Smooth muscle cell (in vitro differentiated cells): ENCODE results near the gene DOHH. TPM values are rescaled to one million over a fixed set of nuclear protein-coding genes. Genes with fewer than 3 reads are reported as not detected.
"Not testable (repeated sequence)": the region's sequence is repeated elsewhere in the genome, so short reads cannot be mapped to it uniquely, and the experiment has no call there.

Source experiments
- DNase-seq: peaks from one replicate; lab custom pipeline; 2025; ENCODE audit not compliant: unreplicated experiment; lab: John Stamatoyannopoulos, UW
- H2AFZ ChIP-seq: fragments of 200-600 bp; sonication (generic); 2 replicates; pipeline ENCODE4 v1.6.0; 2016; ENCODE audit warnings: antibody characterized with exemption, low read depth, mild to moderate bottlenecking
- H3F3A ChIP-seq: fragments of 200-600 bp; sonication (generic); 2 replicates; pipeline ENCODE4 v1.6.0; 2017; ENCODE audit warnings: antibody characterized with exemption, low read depth
- H3K27ac ChIP-seq: fragments of 200-600 bp; sonication (generic); 2 replicates; pipeline ENCODE4 v1.5.1; 2016; ENCODE audit warnings: low read depth, mild to moderate bottlenecking
- H3K27me3 ChIP-seq: fragments of 200-600 bp; sonication (generic); 2 replicates; pipeline ENCODE4 v1.6.1; 2016; ENCODE audit warnings: low read depth, mild to moderate bottlenecking
- H3K36me3 ChIP-seq: fragments of 200-600 bp; sonication (generic); 2 replicates; pipeline ENCODE4 v1.5.1; 2016; ENCODE audit warnings: low read depth
- H3K4me1 ChIP-seq: fragments of 200-600 bp; sonication (generic); 2 replicates; pipeline ENCODE4 v1.5.1; 2016; ENCODE audit warnings: low read depth
- H3K4me2 ChIP-seq: fragments of 200-600 bp; sonication (generic); 2 replicates; pipeline ENCODE4 v1.6.0; 2016; ENCODE audit warnings: mild to moderate bottlenecking
- H3K4me3 ChIP-seq: fragments of 200-600 bp; sonication (generic); 2 replicates; pipeline ENCODE4 v1.5.1; 2016; ENCODE audit warnings: mild to moderate bottlenecking
- H3K79me2 ChIP-seq: fragments of 200-600 bp; sonication (generic); 2 replicates; pipeline ENCODE4 v1.6.0; 2016; ENCODE audit warnings: low read depth, mild to moderate bottlenecking
- H3K9ac ChIP-seq: fragments of 200-600 bp; sonication (generic); 2 replicates; pipeline ENCODE4 v1.6.0; 2016; ENCODE audit warnings: low read depth
- H3K9me3 ChIP-seq: fragments of 200-600 bp; sonication (generic); replicated peaks from 2 replicates; pipeline ENCODE4 v1.5.1; 2016; ENCODE audit warnings: low read depth
- H4K20me1 ChIP-seq: fragments of 200-600 bp; sonication (generic); 2 replicates; pipeline ENCODE4 v1.6.0; 2016; ENCODE audit warnings: low read depth
- WGBS: methylation state at CpG from one replicate; pipeline ENCODE4 v1.1.7; 2016; ENCODE audit warnings: low lambda C conversion rate; 5-methylcytosine and 5-hydroxymethylcytosine counted together
- polyA plus RNA-seq: library from polyadenylated mRNA; unstranded; fragments of >200 nt; fragmentation: Nextera tagmentation; extraction: Ambion mirVana; gene quantifications from 2 replicates; pipeline ENCODE4 v1.2.1, GENCODE V29; 2016
- total RNA-seq: library from RNA; depleted of rRNA; stranded (reverse); fragments of >200 nt; gene quantifications from 2 replicates; pipeline ENCODE4 v1.2.3, GENCODE V29; 2014
- TF ChIP-seq, protein P1 (sequence below): fragments of 200-600 bp; sonication (generic); IDR thresholded peaks from 2 replicates; pipeline ENCODE4 v1.5.1; 2017; ENCODE audit warnings: borderline replicate concordance, mild to moderate bottlenecking, antibody characterized with exemption; ENCODE audit not compliant: insufficient read depth, poor library complexity, severe bottlenecking

The DOHH gene
- total and polyA plus RNA-seq, 2 experiments from 2014 or later = 8.7 to 27.2 TPM

DNA sequence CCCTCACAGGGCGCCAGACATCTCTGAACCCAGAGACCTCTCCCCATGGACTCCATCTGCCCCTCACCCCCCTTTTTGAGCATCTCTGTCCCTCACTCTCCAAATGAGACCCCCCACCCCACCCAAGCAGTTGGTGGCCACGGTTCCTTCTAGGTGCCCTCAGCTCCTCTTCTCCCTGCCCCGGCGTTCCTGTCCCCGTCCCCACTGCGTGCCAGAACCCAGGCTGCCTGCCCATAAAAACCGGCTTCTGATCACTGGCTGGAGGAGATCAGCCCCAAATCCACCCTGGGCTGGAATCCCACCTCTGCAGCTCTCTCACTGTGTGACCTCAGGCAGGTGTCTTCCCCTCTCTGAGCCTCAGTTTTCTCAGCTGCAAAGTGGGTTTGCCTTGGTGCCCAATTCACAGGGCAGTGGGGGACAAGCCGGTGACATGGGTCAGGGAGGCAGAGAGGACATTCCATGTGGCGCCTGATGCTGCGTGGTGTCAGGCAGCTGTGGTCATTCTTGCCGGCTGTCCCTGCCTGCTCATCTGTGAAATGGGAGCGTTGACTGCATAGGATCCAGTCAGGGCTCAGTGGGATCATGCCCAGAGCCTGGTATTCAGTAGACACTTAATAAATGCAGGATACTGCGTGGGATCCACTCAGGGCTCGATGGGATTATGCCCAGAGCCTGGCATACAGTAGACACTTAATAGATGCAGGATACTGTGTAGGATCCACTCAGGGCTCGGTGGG is 45.6 kb downstream of the DOHH start:
- H4K20me1 ChIP-seq = no peaks in the 10 kb centered on the region
- 93% methylated on average over 14 of the region's 15 CpGs for WGBS
- H3K9ac ChIP-seq = no peak overlapping the region
- H3K36me3 ChIP-seq = no peaks in the 10 kb centered on the region
- peaks cover 10% of the 10 kb centered on the region for H3K4me1 ChIP-seq
- no peak overlapping the region for H2AFZ ChIP-seq
- H3F3A ChIP-seq = peaks cover 5% of the 10 kb centered on the region
- H3K27me3 ChIP-seq = no peaks in the 10 kb centered on the region
- no peak for DNase-seq
- no peak overlapping the region for H3K27ac ChIP-seq
- TF ChIP-seq, protein P1, sequence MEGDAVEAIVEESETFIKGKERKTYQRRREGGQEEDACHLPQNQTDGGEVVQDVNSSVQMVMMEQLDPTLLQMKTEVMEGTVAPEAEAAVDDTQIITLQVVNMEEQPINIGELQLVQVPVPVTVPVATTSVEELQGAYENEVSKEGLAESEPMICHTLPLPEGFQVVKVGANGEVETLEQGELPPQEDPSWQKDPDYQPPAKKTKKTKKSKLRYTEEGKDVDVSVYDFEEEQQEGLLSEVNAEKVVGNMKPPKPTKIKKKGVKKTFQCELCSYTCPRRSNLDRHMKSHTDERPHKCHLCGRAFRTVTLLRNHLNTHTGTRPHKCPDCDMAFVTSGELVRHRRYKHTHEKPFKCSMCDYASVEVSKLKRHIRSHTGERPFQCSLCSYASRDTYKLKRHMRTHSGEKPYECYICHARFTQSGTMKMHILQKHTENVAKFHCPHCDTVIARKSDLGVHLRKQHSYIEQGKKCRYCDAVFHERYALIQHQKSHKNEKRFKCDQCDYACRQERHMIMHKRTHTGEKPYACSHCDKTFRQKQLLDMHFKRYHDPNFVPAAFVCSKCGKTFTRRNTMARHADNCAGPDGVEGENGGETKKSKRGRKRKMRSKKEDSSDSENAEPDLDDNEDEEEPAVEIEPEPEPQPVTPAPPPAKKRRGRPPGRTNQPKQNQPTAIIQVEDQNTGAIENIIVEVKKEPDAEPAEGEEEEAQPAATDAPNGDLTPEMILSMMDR = no peak
- no peak overlapping the region for H3K4me2 ChIP-seq
- H3K79me2 ChIP-seq = no peaks in the 10 kb centered on the region
- no peak overlapping the region for H3K4me3 ChIP-seq
- H3K9me3 ChIP-seq = no peaks in the 10 kb centered on the region

DNA sequence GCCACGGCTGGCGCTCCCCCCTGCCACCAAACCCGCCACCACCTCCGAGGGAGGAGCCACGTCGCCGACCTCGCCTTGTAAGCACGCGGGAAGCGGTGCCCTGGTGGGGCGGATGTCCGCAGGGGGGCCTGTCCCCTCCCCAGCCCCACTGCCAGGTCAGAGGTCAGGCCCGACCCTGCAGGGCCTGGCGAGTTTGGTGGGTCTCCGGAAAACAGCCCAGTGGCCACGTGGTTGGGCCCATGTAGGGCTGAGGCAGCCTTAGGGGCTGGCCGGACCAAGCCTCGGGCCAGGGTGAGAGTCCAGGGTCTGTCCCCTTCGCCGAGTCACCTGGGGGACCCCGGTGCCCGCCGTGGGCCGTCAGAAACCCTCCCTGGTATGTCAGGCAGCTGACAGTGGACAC is 46.6 kb downstream of the DOHH start:
- no peak overlapping the region for H3K27ac ChIP-seq
- no peak overlapping the region for H3K4me2 ChIP-seq
- peaks cover 10% of the 10 kb centered on the region for H3K4me1 ChIP-seq
- H3F3A ChIP-seq = peaks cover 5% of the 10 kb centered on the region
- no peaks in the 10 kb centered on the region for H3K79me2 ChIP-seq
- H3K4me3 ChIP-seq = no peak overlapping the region
- no peaks in the 10 kb centered on the region for H3K36me3 ChIP-seq
- H3K27me3 ChIP-seq = no peaks in the 10 kb centered on the region
- no peak overlapping the region for H2AFZ ChIP-seq
- no peaks in the 10 kb centered on the region for H3K9me3 ChIP-seq
- no peak for DNase-seq
- H4K20me1 ChIP-seq = no peaks in the 10 kb centered on the region
- TF ChIP-seq, protein P1 = no peak
- WGBS = 94% methylated on average over 23 of the region's 25 CpGs
- no peak overlapping the region for H3K9ac ChIP-seq

DNA sequence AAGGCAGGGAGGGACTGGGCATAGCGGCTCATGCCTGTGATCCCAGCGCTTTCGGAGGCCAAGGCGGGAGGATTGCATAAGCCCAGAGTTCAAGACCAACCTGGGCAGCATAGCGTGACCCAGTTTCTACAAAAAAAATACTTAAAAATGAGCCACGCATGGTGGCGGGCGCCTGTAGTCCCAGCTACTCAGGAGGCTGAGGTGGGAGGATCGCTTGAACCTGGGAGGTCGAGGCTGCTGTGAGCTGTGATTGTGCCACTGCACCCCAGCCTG is 47.6 kb downstream of the DOHH start:
- H3K4me3 ChIP-seq, H3K27me3 ChIP-seq, H2AFZ ChIP-seq, H3K9ac ChIP-seq, H3K9me3 ChIP-seq, H4K20me1 ChIP-seq, H3K79me2 ChIP-seq, H3K27ac ChIP-seq, H3K36me3 ChIP-seq, H3K4me1 ChIP-seq, DNase-seq, H3K4me2 ChIP-seq, H3F3A ChIP-seq: not testable (repeated sequence)
- WGBS = 97% methylated on average over 10 of the region's 10 CpGs

DNA sequence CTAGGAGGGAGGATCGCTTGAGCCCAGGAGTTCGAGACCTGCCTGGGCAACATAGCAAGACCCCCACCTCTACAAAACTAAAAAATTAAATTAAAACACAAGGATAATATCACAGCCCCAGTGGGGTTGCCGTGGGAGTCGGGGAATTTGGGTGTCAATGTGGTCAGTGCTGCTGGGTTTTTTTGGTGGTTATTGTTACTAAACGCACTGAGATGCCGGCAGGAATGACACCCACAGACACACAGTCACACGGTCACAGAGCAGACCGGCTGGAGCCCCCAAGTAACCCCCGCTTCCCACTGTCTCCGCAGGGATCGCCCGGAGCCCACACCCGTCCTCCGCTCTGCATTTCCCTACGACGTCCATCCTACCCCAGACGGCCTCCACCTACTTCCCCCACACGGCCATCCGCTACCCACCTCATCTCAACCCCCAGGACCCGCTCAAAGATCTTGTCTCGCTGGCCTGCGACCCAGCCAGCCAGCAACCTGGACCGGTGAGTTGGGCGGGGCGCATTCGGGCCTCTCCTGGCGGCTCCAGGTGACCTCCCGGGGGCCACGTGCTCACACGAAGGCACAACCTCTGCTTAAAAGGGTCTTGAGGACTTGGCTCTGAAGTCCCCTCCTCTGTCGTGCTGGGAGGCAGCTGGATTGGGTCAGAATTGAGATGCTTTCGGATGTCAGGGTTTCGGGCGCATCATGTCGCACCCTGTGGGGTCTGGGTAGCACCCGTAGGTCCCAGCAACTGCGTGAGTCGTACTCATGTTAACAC is 48.1 kb downstream of the DOHH start:
- no peaks in the 10 kb centered on the region for H3K27me3 ChIP-seq
- H2AFZ ChIP-seq = no peak overlapping the region
- H3K4me1 ChIP-seq = no peaks in the 10 kb centered on the region
- H4K20me1 ChIP-seq = no peaks in the 10 kb centered on the region
- TF ChIP-seq, protein P1 = no peak
- H3K36me3 ChIP-seq = no peaks in the 10 kb centered on the region
- 87% methylated on average over 38 of the region's 38 CpGs for WGBS
- H3K4me2 ChIP-seq = no peak overlapping the region
- no peaks in the 10 kb centered on the region for H3K9me3 ChIP-seq
- H3K27ac ChIP-seq = peak overlapping the region; percentile 89
- no peaks in the 10 kb centered on the region for H3F3A ChIP-seq
- H3K4me3 ChIP-seq = no peak overlapping the region
- H3K79me2 ChIP-seq = no peaks in the 10 kb centered on the region
- DNase-seq = no peak
- no peak overlapping the region for H3K9ac ChIP-seq
